HepG2 (cell line): Measurements from ENCODE around the gene GRAMD2A. TPM values are rescaled to one million over a fixed set of nuclear protein-coding genes. Genes with fewer than 3 reads are reported as not detected.

Source experiments
- ATAC-seq: fragments of 200-7000 bp; cut with Tn5 transposase; 3 replicates; pipeline ENCODE4 v1.9.1; 2020; ENCODE audit warnings: mild to moderate bottlenecking, moderate library complexity
- BruUV-seq: library from RNA; stranded (reverse); fragments of 400-500 nt; replicated peaks from 2 replicates; lab custom pipeline; 2021; lab: Mats Ljungman, UMichigan
- CTCF ChIA-PET: fragments of 300-600 bp; formaldehyde crosslinking; extraction: SDS; loops from one replicate; lab custom pipeline; 2021; ENCODE audit warnings: low total read pairs, inconsistent platforms, low intra/inter-chr PET ratio; lab: Yijun Ruan, JAX
- POLR2A ChIA-PET: fragments of 350-600 bp; sonication (Branson Sonifier 250); formaldehyde crosslinking; loops from one replicate; lab custom pipeline; 2020; ENCODE audit warnings: antibody characterized with exemption, inconsistent platforms; lab: Yijun Ruan, JAX
- DNase-seq: peaks from one replicate; pipeline ENCODE4 v3.0.0-alpha.2; 2015; ENCODE audit warnings: low spot score
- FAIRE-seq: peaks from 3 replicates; lab custom pipeline; 2011; peaks lifted over from hg19 to GRCh38; lab: Jason Lieb, UNC
- H2AFZ ChIP-seq: one replicate; pipeline ENCODE4 v1.6.1; 2011; ENCODE audit warnings: low read length, inconsistent platforms
- H3K27ac ChIP-seq: fragments of 300-600 bp; 3 replicates; pipeline ENCODE4 v1.8.0; 2011; ENCODE audit warnings: mixed run types, mild to moderate bottlenecking, mixed read lengths, low read length, inconsistent platforms; ENCODE audit not compliant: insufficient read depth; ENCODE audit errors: extremely low read length
- H3K27me3 ChIP-seq, 2 experiments: fragments of 200-600 bp in 1 of 2; 2 replicates in 1 of 2; 3 replicates in 1 of 2; pipeline versions ENCODE4 v1.6.0 to v1.8.0; 2011; ENCODE audit warnings: low read length in 2 of 2, mild to moderate bottlenecking in 2 of 2, moderate library complexity in 2 of 2, inconsistent platforms in 1 of 2; ENCODE audit not compliant: insufficient read depth in 2 of 2, control insufficient read depth in 1 of 2
- H3K36me3 ChIP-seq, 2 experiments: fragments of 200-600 bp in 1 of 2; replicated peaks in 1 of 2; 2 replicates in 1 of 2; 3 replicates in 1 of 2; pipeline versions ENCODE4 v1.5.1 to v1.8.0; 2011; ENCODE audit warnings: low read length in 2 of 2, inconsistent platforms in 1 of 2; ENCODE audit not compliant: insufficient read depth in 2 of 2, control insufficient read depth in 1 of 2
- H3K4me1 ChIP-seq: 2 replicates; pipeline ENCODE4 v1.5.1; 2012; ENCODE audit warnings: low read length, inconsistent platforms; ENCODE audit not compliant: insufficient read depth
- H3K4me2 ChIP-seq: 2 replicates; pipeline ENCODE4 v1.6.0; 2011; ENCODE audit warnings: low read depth, low read length, inconsistent platforms
- H3K4me3 ChIP-seq, 3 experiments: fragments of 200-600 bp in 1 of 3; sonication (generic), shearing (Covaris generic) in 1 of 3; replicated peaks in 1 of 3; 2 replicates each; pipeline ENCODE4 v1.5.1; 2011 to 2016; ENCODE audit warnings: low read length in 3 of 3, inconsistent platforms in 2 of 3, low read depth in 2 of 3, mild to moderate bottlenecking in 2 of 3, control low read depth in 1 of 3, mixed read lengths in 1 of 3; ENCODE audit not compliant: insufficient read depth in 1 of 3
- H3K79me2 ChIP-seq: one replicate; pipeline ENCODE4 v1.6.1; 2011; ENCODE audit warnings: low read length, inconsistent platforms; ENCODE audit not compliant: insufficient read depth
- H3K9ac ChIP-seq: 2 replicates; pipeline ENCODE4 v1.6.0; 2011; ENCODE audit warnings: mild to moderate bottlenecking, low read depth, low read length, inconsistent platforms; ENCODE audit not compliant: insufficient read depth
- H3K9me3 ChIP-seq: 2 replicates; pipeline ENCODE4 v1.5.1; 2012; ENCODE audit warnings: mild to moderate bottlenecking, low read length
- H4K20me1 ChIP-seq: 2 replicates; pipeline ENCODE4 v1.6.0; 2011; ENCODE audit warnings: inconsistent platforms, mild to moderate bottlenecking, low read length, moderate library complexity; ENCODE audit not compliant: insufficient read depth
- ARID2 ChIP-seq: sonication (generic); formaldehyde crosslinking; IDR thresholded peaks from 2 replicates; pipeline ENCODE4 v1.8.1; 2022; ENCODE audit warnings: mild to moderate bottlenecking, missing genetic modification reagents, borderline replicate concordance
- NCOA5 ChIP-seq: sonication (generic); formaldehyde crosslinking; IDR thresholded peaks from 2 replicates; pipeline ENCODE4 v1.4.0; 2020; ENCODE audit warnings: missing genetic modification reagents
- SMARCE1 ChIP-seq: fragments of 450-650 bp; IDR thresholded peaks from 2 replicates; pipeline ENCODE4 v1.6.1; 2017; ENCODE audit warnings: borderline replicate concordance
- SPEN ChIP-seq: sonication (generic); formaldehyde crosslinking; IDR thresholded peaks from 2 replicates; pipeline ENCODE4 v1.5.1; 2020; ENCODE audit warnings: low read depth, mild to moderate bottlenecking, missing genetic modification reagents
- TCF12 ChIP-seq, 2 experiments: fragments of 450-650 bp in 1 of 2; sonication (generic) in 1 of 2; formaldehyde crosslinking in 1 of 2; IDR thresholded peaks; 2 replicates each; pipeline versions ENCODE4 v1.6.1 to v1.8.0; 2017 to 2022; ENCODE audit warnings: antibody characterized with exemption in 1 of 2, mild to moderate bottlenecking in 1 of 2, missing genetic modification reagents in 1 of 2, moderate library complexity in 1 of 2
- ZNF33B ChIP-seq: sonication (generic); formaldehyde crosslinking; IDR thresholded peaks from 2 replicates; pipeline ENCODE4 v1.5.1; 2020; ENCODE audit warnings: mild to moderate bottlenecking, missing genetic modification reagents
- ZNF567 ChIP-seq: sonication (generic); formaldehyde crosslinking; IDR thresholded peaks from 2 replicates; pipeline ENCODE4 v1.8.1; 2023; ENCODE audit warnings: mild to moderate bottlenecking, missing genetic modification reagents, borderline replicate concordance
- ZNF572 ChIP-seq: sonication (generic); formaldehyde crosslinking; IDR thresholded peaks from 2 replicates; pipeline ENCODE4 v1.5.1; 2020; ENCODE audit warnings: mild to moderate bottlenecking, missing genetic modification reagents
- ZSCAN9 ChIP-seq: IDR thresholded peaks from 2 replicates; pipeline ENCODE4 v1.6.1; 2016; ENCODE audit warnings: borderline replicate concordance
- WGBS: methylation state at CpG from one replicate; pipeline ENCODE4 v1.1.6; 2017; ENCODE audit warnings: low lambda C conversion rate; 5-methylcytosine and 5-hydroxymethylcytosine counted together
- in situ Hi-C: cut with HindIII; loops from 2 replicates; pipeline ENCODE4 v1.10.0; 2017; ENCODE audit warnings: low pct_unique_long_range_greater_than_20kb; ENCODE audit not compliant: extremely low pct_ligation_motif_present
- intact Hi-C: fragments of 100-400 bp; cut with micrococcal nuclease; formaldehyde crosslinking; loops from one replicate; pipeline ENCODE4 v1.10.0; 2022; ENCODE audit not compliant: unreplicated experiment
- polyA plus RNA-seq, 8 experiments: library from polyadenylated mRNA; depleted of rRNA in 3 of 8; stranded (reverse) in 7 of 8; unstranded in 1 of 8; fragments of >200 nt; fragmentation: Illumina TruSeq in 4 of 8; extraction: Trizol in 4 of 8; gene quantifications; 2 replicates each; pipeline versions ENCODE4 v1.2.1 to v1.2.3, GENCODE V29; 2011 to 2016; ENCODE audit warnings: low read depth in 4 of 8, missing spikeins in 1 of 8, mixed read lengths in 1 of 8; ENCODE audit not compliant: insufficient read depth in 1 of 8
- total RNA-seq, 5 experiments: library from RNA; depleted of rRNA; stranded (reverse); fragments of >200 nt; fragmentation: Illumina TruSeq; extraction: Trizol; gene quantifications; 2 replicates each; pipeline ENCODE4 v1.2.3, GENCODE V29; 2016; ENCODE audit warnings: low read depth in 1 of 5
- TF ChIP-seq, protein P1 (sequence below): IDR thresholded peaks from 2 replicates; pipeline ENCODE4 v1.6.1; 2012; ENCODE audit warnings: low read depth, low read length, improper control_type of control experiment
- TF ChIP-seq, protein P2 (sequence below): sonication (generic); formaldehyde crosslinking; IDR thresholded peaks from 2 replicates; pipeline ENCODE4 v1.8.0; 2022; ENCODE audit warnings: missing genetic modification reagents, mild to moderate bottlenecking, moderate library complexity, borderline replicate concordance
- TF ChIP-seq, protein P3 (sequence below): sonication (generic); formaldehyde crosslinking; IDR thresholded peaks from 2 replicates; pipeline ENCODE4 v1.8.0; 2022; ENCODE audit warnings: mild to moderate bottlenecking, missing genetic modification reagents, borderline replicate concordance
- TF ChIP-seq, protein P4 (sequence below): sonication (generic); formaldehyde crosslinking; IDR thresholded peaks from 2 replicates; pipeline ENCODE4 v1.9.0; 2021; ENCODE audit warnings: missing genetic modification reagents, borderline replicate concordance
- TF ChIP-seq, protein P5 (sequence below): sonication (generic); formaldehyde crosslinking; IDR thresholded peaks from 2 replicates; pipeline ENCODE4 v1.8.1; 2023; ENCODE audit warnings: mild to moderate bottlenecking, inconsistent platforms, moderate library complexity, missing genetic modification reagents, borderline replicate concordance

GRAMD2A gene
- total and polyA plus RNA-seq, 2 of the 13 experiments (the other 11 are each of a cell fraction or from before 2014, with no cell fraction given), result 0.04 TPM; not detected in 1

DNA sequence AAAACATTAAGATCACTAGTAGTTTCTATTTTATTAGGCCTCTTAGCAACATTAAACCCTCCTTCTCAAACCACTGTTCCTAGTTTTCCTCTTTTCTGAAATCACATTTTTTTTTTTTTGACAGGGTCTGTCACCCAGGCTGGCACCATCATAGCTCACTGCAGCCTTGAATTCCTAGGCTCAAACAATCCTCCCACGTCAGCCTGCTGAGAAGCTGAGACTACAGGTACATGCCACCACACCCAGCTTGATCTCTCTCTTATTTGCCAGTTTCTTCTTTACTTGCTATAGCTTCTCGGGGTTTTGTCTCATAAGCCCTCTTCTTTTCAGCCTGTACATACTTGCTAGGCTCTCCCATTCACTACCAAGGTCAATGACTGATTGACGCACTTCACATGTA is 51.4 kb downstream of the GRAMD2A start:
- FAIRE-seq (no peak), DNase-seq (no peak), ATAC-seq (no peak)
- ChIA-PET CTCF (no interaction called here), POLR2A (no interaction called here)
- 28% methylated on average over 3 of the region's 3 CpGs for WGBS
- Histone ChIP-seq H4K20me1 (no peaks in the 10 kb centered on the region), H3K36me3 (no peaks in the 10 kb centered on the region), H3K4me3 (no peak overlapping the region), H3K4me1 (peaks cover 7% of the 10 kb centered on the region), H3K9me3 (no peaks in the 10 kb centered on the region), H3K79me2 (no peaks in the 10 kb centered on the region), H3K27me3 (peaks cover 3 to 17% of the 10 kb centered on the region in 2 experiments; a peak in 3 of 5 replicates), H3K9ac (no peak overlapping the region), H3K4me2 (no peak overlapping the region), H3K27ac (no peak overlapping the region), H2AFZ (no peak overlapping the region)
- intact Hi-C loops (no loop called here), in situ Hi-C loops (no loop called here)
- no TSS peak for BruUV-seq
- TF ChIP-seq ZSCAN9 (no peak), SPEN (no peak), ARID2 (CRISPR knock-in tag) (no peak), ZNF572 (no peak), ZNF567 (CRISPR knock-in tag) (no peak), NCOA5 (CRISPR knock-in tag) (no peak), ZNF33B (CRISPR knock-in tag) (no peak), SMARCE1 (no peak), TCF12 (IDR thresholded peaks at IDR 0.05) (no peak), TCF12 (CRISPR knock-in tag; IDR thresholded peaks at IDR 0.05) (no peak)
- TF ChIP-seq, protein P1, sequence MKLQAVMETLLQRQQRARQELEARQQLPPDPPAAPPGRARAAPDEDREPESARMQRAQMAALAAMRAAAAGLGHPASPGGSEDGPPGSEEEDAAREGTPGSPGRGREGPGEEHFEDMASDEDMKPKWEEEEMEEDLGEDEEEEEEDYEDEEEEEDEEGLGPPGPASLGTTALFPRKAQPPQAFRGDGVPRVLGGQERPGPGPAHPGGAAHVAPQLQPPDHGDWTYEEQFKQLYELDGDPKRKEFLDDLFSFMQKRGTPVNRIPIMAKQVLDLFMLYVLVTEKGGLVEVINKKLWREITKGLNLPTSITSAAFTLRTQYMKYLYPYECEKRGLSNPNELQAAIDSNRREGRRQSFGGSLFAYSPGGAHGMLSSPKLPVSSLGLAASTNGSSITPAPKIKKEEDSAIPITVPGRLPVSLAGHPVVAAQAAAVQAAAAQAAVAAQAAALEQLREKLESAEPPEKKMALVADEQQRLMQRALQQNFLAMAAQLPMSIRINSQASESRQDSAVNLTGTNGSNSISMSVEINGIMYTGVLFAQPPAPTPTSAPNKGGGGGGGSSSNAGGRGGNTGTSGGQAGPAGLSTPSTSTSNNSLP, result no peak
- TF ChIP-seq, protein P2, sequence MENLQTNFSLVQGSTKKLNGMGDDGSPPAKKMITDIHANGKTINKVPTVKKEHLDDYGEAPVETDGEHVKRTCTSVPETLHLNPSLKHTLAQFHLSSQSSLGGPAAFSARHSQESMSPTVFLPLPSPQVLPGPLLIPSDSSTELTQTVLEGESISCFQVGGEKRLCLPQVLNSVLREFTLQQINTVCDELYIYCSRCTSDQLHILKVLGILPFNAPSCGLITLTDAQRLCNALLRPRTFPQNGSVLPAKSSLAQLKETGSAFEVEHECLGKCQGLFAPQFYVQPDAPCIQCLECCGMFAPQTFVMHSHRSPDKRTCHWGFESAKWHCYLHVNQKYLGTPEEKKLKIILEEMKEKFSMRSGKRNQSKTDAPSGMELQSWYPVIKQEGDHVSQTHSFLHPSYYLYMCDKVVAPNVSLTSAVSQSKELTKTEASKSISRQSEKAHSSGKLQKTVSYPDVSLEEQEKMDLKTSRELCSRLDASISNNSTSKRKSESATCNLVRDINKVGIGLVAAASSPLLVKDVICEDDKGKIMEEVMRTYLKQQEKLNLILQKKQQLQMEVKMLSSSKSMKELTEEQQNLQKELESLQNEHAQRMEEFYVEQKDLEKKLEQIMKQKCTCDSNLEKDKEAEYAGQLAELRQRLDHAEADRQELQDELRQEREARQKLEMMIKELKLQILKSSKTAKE (CRISPR knock-in tag), result no peak
- TF ChIP-seq, protein P3, sequence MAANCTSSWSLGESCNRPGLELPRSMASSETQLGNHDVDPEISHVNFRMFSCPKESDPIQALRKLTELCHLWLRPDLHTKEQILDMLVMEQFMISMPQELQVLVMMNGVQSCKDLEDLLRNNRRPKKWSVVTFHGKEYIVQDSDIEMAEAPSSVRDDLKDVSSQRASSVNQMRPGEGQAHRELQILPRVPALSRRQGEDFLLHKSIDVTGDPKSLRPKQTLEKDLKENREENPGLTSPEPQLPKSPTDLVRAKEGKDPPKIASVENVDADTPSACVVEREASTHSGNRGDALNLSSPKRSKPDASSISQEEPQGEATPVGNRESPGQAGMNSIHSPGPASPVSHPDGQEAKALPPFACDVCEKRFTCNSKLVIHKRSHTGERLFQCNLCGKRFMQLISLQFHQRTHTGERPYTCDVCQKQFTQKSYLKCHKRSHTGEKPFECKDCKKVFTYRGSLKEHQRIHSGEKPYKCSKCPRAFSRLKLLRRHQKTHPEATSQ (CRISPR knock-in tag), result no peak
- TF ChIP-seq, protein P4, sequence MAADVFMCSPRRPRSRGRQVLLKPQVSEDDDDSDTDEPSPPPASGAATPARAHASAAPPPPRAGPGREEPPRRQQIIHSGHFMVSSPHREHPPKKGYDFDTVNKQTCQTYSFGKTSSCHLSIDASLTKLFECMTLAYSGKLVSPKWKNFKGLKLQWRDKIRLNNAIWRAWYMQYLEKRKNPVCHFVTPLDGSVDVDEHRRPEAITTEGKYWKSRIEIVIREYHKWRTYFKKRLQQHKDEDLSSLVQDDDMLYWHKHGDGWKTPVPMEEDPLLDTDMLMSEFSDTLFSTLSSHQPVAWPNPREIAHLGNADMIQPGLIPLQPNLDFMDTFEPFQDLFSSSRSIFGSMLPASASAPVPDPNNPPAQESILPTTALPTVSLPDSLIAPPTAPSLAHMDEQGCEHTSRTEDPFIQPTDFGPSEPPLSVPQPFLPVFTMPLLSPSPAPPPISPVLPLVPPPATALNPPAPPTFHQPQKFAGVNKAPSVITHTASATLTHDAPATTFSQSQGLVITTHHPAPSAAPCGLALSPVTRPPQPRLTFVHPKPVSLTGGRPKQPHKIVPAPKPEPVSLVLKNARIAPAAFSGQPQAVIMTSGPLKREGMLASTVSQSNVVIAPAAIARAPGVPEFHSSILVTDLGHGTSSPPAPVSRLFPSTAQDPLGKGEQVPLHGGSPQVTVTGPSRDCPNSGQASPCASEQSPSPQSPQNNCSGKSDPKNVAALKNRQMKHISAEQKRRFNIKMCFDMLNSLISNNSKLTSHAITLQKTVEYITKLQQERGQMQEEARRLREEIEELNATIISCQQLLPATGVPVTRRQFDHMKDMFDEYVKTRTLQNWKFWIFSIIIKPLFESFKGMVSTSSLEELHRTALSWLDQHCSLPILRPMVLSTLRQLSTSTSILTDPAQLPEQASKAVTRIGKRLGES (CRISPR knock-in tag), result no peak
- TF ChIP-seq, protein P5, sequence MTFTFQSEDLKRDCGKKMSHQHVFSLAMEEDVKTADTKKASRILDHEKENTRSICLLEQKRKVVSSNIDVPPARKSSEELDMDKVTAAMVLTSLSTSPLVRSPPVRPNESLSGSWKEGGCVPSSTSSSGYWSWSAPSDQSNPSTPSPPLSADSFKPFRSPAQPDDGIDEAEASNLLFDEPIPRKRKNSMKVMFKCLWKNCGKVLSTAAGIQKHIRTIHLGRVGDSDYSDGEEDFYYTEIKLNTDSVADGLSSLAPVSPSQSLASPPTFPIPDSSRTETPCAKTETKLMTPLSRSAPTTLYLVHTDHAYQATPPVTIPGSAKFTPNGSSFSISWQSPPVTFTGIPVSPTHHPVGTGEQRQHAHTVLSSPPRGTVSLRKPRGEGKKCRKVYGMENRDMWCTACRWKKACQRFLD (CRISPR knock-in tag), result no peak
